HCT116 (cell line): ENCODE measurements around the gene MCF2L2. TPM values are rescaled to one million over a fixed set of nuclear protein-coding genes. Genes with fewer than 3 reads are reported as not detected.

Source experiments
- ATAC-seq: fragments of 200-7000 bp; cut with Tn5 transposase; 2 replicates; pipeline ENCODE4 v1.9.1; 2020; ENCODE audit warnings: mild to moderate bottlenecking, moderate library complexity
- BruUV-seq: library from RNA; stranded (reverse); fragments of 400-500 nt; replicated peaks from 2 replicates; lab custom pipeline; 2021; lab: Mats Ljungman, UMichigan
- CTCF ChIA-PET: fragments of 300-600 bp; sonication (Branson Sonifier 250); formaldehyde crosslinking; loops from one replicate; lab custom pipeline; 2021; ENCODE audit warnings: antibody characterized with exemption; lab: Charles Lee
- POLR2A ChIA-PET: fragments of 300-600, 350-600 bp; sonication (Branson Sonifier 250); formaldehyde crosslinking; loops from one replicate; lab custom pipeline; 2021; ENCODE audit warnings: antibody characterized with exemption; lab: Charles Lee
- RAD21 ChIA-PET, 2 experiments: fragments of 300-600 bp; sonication (Branson Sonifier 250); formaldehyde crosslinking; loops; one replicate each; lab custom pipeline; 2023; ENCODE audit warnings: low total read pairs in 2 of 2; ENCODE audit not compliant: uncharacterized antibody in 2 of 2, unreplicated experiment in 2 of 2, low non-redundant PET in 1 of 2; lab: Charles Lee
- DNase-seq: peaks from one replicate; pipeline ENCODE4 v3.0.0-alpha.2; 2010; ENCODE audit warnings: low read depth, low spot score
- H2AFZ ChIP-seq: fragments of 200-600 bp; shearing (Covaris generic), sonication (generic); 2 replicates; pipeline ENCODE4 v1.6.1; 2017; ENCODE audit warnings: low read depth, mixed run types, mixed read lengths, antibody characterized with exemption, low read length; ENCODE audit not compliant: poor library complexity, severe bottlenecking
- H3K27ac ChIP-seq: 2 replicates; pipeline ENCODE4 v1.5.1; 2012; ENCODE audit warnings: low read depth, low read length
- H3K27me3 ChIP-seq: fragments of 200-600 bp; sonication (generic); 2 replicates; pipeline ENCODE4 v1.6.1; 2016; ENCODE audit warnings: mixed run types, low read length, mixed read lengths; ENCODE audit not compliant: insufficient read depth
- H3K36me3 ChIP-seq, 2 experiments: fragments of 200-500 bp in 1 of 2; fragments of 200-600 bp in 1 of 2; sonication (Bioruptor generic) in 1 of 2; sonication (generic) in 1 of 2; 2 replicates each; pipeline versions ENCODE4 v1.5.1 to v1.6.1; 2014 to 2016; ENCODE audit warnings: low read length in 2 of 2, inconsistent platforms in 1 of 2, mixed read lengths in 1 of 2, mixed run types in 1 of 2; ENCODE audit not compliant: insufficient read depth in 2 of 2, control insufficient read depth in 1 of 2
- H3K4me1 ChIP-seq, 2 experiments: fragments of 200-600 bp in 1 of 2; sonication (generic) in 1 of 2; 2 replicates each; pipeline versions ENCODE4 v1.5.1 to v1.6.1; 2012 to 2017; ENCODE audit warnings: low read length in 2 of 2, inconsistent platforms in 1 of 2, mild to moderate bottlenecking in 1 of 2, mixed read lengths in 1 of 2, mixed run types in 1 of 2, moderate library complexity in 1 of 2; ENCODE audit not compliant: insufficient read depth in 2 of 2, control insufficient read depth in 1 of 2
- H3K4me2 ChIP-seq: fragments of 200-600 bp; sonication (generic); 2 replicates; pipeline ENCODE4 v1.6.1; 2017; ENCODE audit warnings: mixed run types, low read length, mixed read lengths
- H3K4me3 ChIP-seq, 2 experiments: fragments of 200-600 bp in 1 of 2; sonication (generic) in 1 of 2; replicated peaks in 1 of 2; 2 replicates each; pipeline ENCODE4 v1.5.1; 2011 to 2016; ENCODE audit warnings: low read length in 2 of 2, control low read depth in 1 of 2, low read depth in 1 of 2, mild to moderate bottlenecking in 1 of 2, mixed read lengths in 1 of 2, mixed run types in 1 of 2
- H3K79me2 ChIP-seq: fragments of 200-600 bp; sonication (generic); 2 replicates; pipeline ENCODE4 v1.6.1; 2017; ENCODE audit warnings: mild to moderate bottlenecking, mixed run types, low read length, moderate library complexity, mixed read lengths; ENCODE audit not compliant: insufficient read depth
- H3K9ac ChIP-seq: fragments of 200-600 bp; sonication (generic); 2 replicates; pipeline ENCODE4 v1.6.1; 2016; ENCODE audit warnings: low read length, mixed read lengths
- H3K9me2 ChIP-seq: fragments of 200-600 bp; sonication (generic), shearing (Covaris generic); 2 replicates; pipeline ENCODE4 v1.6.1; 2017; ENCODE audit warnings: mixed run types, mild to moderate bottlenecking, moderate library complexity; ENCODE audit not compliant: insufficient read depth
- H3K9me3 ChIP-seq, 2 experiments: fragments of 200-500 bp in 1 of 2; fragments of 200-600 bp in 1 of 2; sonication (Bioruptor generic) in 1 of 2; sonication (generic) in 1 of 2; 2 replicates each; pipeline ENCODE4 v1.6.1; 2014 to 2017; ENCODE audit warnings: low read length in 2 of 2, mixed read lengths in 2 of 2, inconsistent platforms in 1 of 2, low read depth in 1 of 2, mild to moderate bottlenecking in 1 of 2, mixed run types in 1 of 2, moderate library complexity in 1 of 2; ENCODE audit not compliant: control insufficient read depth in 1 of 2, insufficient read depth in 1 of 2
- H4K20me1 ChIP-seq: fragments of 200-600 bp; sonication (generic), shearing (Covaris generic); 2 replicates; pipeline ENCODE4 v1.6.1; 2017; ENCODE audit warnings: mixed run types, mild to moderate bottlenecking, moderate library complexity; ENCODE audit not compliant: insufficient read depth
- CBX3 ChIP-seq: IDR thresholded peaks from 2 replicates; pipeline ENCODE4 v1.6.1; 2012; ENCODE audit warnings: low read depth
- CEBPB ChIP-seq: IDR thresholded peaks from 2 replicates; pipeline ENCODE4 v1.6.1; 2012; ENCODE audit warnings: low read depth
- ELF1 ChIP-seq: IDR thresholded peaks from 2 replicates; pipeline ENCODE4 v1.6.1; 2012; ENCODE audit warnings: low read depth, borderline replicate concordance
- EZH2 ChIP-seq: fragments of 200-600 bp; sonication (generic); IDR thresholded peaks from 2 replicates; pipeline ENCODE4 v1.6.1; 2017; ENCODE audit warnings: antibody characterized with exemption, mixed run types
- EZH2phosphoT487 ChIP-seq: fragments of 200-600 bp; IDR thresholded peaks from 2 replicates; pipeline ENCODE4 v1.6.1; 2018; ENCODE audit warnings: antibody characterized with exemption, borderline replicate concordance
- FOSL1 ChIP-seq: IDR thresholded peaks from 2 replicates; pipeline ENCODE4 v1.6.1; 2012; ENCODE audit warnings: low read depth
- JUND ChIP-seq: IDR thresholded peaks from 2 replicates; pipeline ENCODE4 v1.6.1; 2012
- POLR2A ChIP-seq: IDR thresholded peaks from 2 replicates; pipeline ENCODE4 v1.7.0; 2011; ENCODE audit warnings: borderline replicate concordance; ENCODE audit not compliant: insufficient read depth, insufficient read length; ENCODE audit errors: extremely low read depth
- POLR2AphosphoS5 ChIP-seq: IDR thresholded peaks from 2 replicates; pipeline ENCODE4 v1.6.1; 2011; ENCODE audit warnings: mild to moderate bottlenecking, low read depth, low read length, moderate library complexity
- RAD21 ChIP-seq: IDR thresholded peaks from 2 replicates; pipeline ENCODE4 v1.6.1; 2012; ENCODE audit warnings: low read depth, mild to moderate bottlenecking
- SIN3A ChIP-seq: IDR thresholded peaks from 2 replicates; pipeline ENCODE4 v1.6.1; 2012; ENCODE audit warnings: low read depth
- SP1 ChIP-seq: IDR thresholded peaks from 2 replicates; pipeline ENCODE4 v1.6.1; 2012; ENCODE audit warnings: low read depth
- SRF ChIP-seq: IDR thresholded peaks from 2 replicates; pipeline ENCODE4 v1.6.1; 2012; ENCODE audit warnings: low read depth
- YY1 ChIP-seq: IDR thresholded peaks from 2 replicates; pipeline ENCODE4 v1.6.1; 2011; ENCODE audit warnings: low read length, low read depth, moderate library complexity, mild to moderate bottlenecking; ENCODE audit not compliant: insufficient replicate concordance; ENCODE audit errors: extremely low read depth
- ZFX ChIP-seq: fragments of 450-650 bp; IDR thresholded peaks from 2 replicates; pipeline ENCODE4 v1.6.1; 2017
- ZNF274 ChIP-seq: fragments of 200-500 bp; sonication (Bioruptor generic); IDR thresholded peaks from 2 replicates; pipeline ENCODE4 v1.6.1; 2014; ENCODE audit warnings: mild to moderate bottlenecking, low read depth, low read length, inconsistent platforms
- intact Hi-C: fragments of 100-400 bp; cut with micrococcal nuclease; formaldehyde crosslinking; loops from 2 replicates; pipeline ENCODE4 v1.10.0; 2022
- total RNA-seq: library from RNA; stranded (reverse); gene quantifications from one replicate; pipeline ENCODE4 v1.2.1, GENCODE V29; 2021; ENCODE audit not compliant: unreplicated experiment
- TF ChIP-seq, protein P1 (sequence below): IDR thresholded peaks from 2 replicates; pipeline ENCODE4 v1.6.1; 2011; ENCODE audit warnings: mild to moderate bottlenecking, low read length, moderate library complexity; ENCODE audit not compliant: insufficient replicate concordance; ENCODE audit errors: extremely low read depth
- TF ChIP-seq, protein P2 (sequence below), 3 experiments: fragments of 200-600 bp in 1 of 3; sonication (generic) in 1 of 3; IDR thresholded peaks in 2 of 3; conservative IDR thresholded peaks in 1 of 3; 2 replicates each; pipeline ENCODE4 v1.5.1; 2012 to 2017; ENCODE audit warnings: low read depth in 2 of 3, low read length in 2 of 3, antibody characterized with exemption in 1 of 3, borderline replicate concordance in 1 of 3, control low read depth in 1 of 3, mild to moderate bottlenecking in 1 of 3, mixed read lengths in 1 of 3, mixed run types in 1 of 3, moderate library complexity in 1 of 3; ENCODE audit not compliant: insufficient read depth in 1 of 3
- TF ChIP-seq, protein P3 (sequence below): IDR thresholded peaks from 2 replicates; pipeline ENCODE4 v1.6.1; 2012
- TF ChIP-seq, protein P4 (sequence below): IDR thresholded peaks from 2 replicates; pipeline ENCODE4 v1.6.1; 2012; ENCODE audit warnings: low read depth

Gene MCF2L2
- total RNA-seq, 1 experiment from 2014 or later = 1.5 TPM

DNA sequence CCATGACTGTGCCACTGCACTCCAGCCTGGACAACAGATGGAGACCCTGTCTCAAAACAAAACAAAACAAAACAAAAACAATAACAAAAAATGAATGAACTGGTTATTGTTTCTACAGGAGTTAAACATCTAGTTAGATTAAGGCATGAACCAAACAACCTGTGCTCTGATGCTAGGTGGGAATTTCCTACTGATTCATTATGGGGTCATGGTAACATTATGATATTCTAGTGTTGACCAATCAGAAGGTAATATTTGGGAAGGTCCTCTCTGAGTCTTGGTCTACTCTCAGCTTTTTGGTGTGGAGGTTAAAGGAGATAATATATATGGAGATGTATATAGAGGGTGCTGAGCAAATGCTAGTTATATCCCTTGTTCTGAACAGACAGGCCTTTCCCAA, 37.6 kb downstream of the MCF2L2 start:
- H3K9me3 ChIP-seq = no peaks in the 10 kb centered on the region
- H3K4me3 ChIP-seq = no peak overlapping the region
- no peak for TF ChIP-seq ELF1
- TF ChIP-seq CBX3 = no peak
- no peak for TF ChIP-seq CEBPB
- TF ChIP-seq, protein P1, sequence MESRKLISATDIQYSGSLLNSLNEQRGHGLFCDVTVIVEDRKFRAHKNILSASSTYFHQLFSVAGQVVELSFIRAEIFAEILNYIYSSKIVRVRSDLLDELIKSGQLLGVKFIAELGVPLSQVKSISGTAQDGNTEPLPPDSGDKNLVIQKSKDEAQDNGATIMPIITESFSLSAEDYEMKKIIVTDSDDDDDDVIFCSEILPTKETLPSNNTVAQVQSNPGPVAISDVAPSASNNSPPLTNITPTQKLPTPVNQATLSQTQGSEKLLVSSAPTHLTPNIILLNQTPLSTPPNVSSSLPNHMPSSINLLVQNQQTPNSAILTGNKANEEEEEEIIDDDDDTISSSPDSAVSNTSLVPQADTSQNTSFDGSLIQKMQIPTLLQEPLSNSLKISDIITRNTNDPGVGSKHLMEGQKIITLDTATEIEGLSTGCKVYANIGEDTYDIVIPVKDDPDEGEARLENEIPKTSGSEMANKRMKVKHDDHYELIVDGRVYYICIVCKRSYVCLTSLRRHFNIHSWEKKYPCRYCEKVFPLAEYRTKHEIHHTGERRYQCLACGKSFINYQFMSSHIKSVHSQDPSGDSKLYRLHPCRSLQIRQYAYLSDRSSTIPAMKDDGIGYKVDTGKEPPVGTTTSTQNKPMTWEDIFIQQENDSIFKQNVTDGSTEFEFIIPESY = no peak
- TF ChIP-seq SRF = no peak
- no peak for TF ChIP-seq RAD21
- no peak for TF ChIP-seq JUND
- no peak for TF ChIP-seq SP1
- TF ChIP-seq ZNF274 = no peak
- no peak for TF ChIP-seq EZH2
- TF ChIP-seq, protein P2, sequence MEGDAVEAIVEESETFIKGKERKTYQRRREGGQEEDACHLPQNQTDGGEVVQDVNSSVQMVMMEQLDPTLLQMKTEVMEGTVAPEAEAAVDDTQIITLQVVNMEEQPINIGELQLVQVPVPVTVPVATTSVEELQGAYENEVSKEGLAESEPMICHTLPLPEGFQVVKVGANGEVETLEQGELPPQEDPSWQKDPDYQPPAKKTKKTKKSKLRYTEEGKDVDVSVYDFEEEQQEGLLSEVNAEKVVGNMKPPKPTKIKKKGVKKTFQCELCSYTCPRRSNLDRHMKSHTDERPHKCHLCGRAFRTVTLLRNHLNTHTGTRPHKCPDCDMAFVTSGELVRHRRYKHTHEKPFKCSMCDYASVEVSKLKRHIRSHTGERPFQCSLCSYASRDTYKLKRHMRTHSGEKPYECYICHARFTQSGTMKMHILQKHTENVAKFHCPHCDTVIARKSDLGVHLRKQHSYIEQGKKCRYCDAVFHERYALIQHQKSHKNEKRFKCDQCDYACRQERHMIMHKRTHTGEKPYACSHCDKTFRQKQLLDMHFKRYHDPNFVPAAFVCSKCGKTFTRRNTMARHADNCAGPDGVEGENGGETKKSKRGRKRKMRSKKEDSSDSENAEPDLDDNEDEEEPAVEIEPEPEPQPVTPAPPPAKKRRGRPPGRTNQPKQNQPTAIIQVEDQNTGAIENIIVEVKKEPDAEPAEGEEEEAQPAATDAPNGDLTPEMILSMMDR (IDR thresholded peaks at IDR 0.05 in 2 of 3, conservative IDR thresholded peaks at IDR 0.05 in 1 of 3; ENCODE audit: borderline replicate concordance in 1 of 3, insufficient read depth in 1 of 3, low read depth in 2 of 3, low read length in 2 of 3) = no peak
- TF ChIP-seq, protein P3, sequence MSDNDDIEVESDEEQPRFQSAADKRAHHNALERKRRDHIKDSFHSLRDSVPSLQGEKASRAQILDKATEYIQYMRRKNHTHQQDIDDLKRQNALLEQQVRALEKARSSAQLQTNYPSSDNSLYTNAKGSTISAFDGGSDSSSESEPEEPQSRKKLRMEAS = no peak
- no peak for TF ChIP-seq YY1
- TF ChIP-seq FOSL1 = no peak
- no peak for TF ChIP-seq ZFX
- no peak for TF ChIP-seq POLR2AphosphoS5
- TF ChIP-seq, protein P4, sequence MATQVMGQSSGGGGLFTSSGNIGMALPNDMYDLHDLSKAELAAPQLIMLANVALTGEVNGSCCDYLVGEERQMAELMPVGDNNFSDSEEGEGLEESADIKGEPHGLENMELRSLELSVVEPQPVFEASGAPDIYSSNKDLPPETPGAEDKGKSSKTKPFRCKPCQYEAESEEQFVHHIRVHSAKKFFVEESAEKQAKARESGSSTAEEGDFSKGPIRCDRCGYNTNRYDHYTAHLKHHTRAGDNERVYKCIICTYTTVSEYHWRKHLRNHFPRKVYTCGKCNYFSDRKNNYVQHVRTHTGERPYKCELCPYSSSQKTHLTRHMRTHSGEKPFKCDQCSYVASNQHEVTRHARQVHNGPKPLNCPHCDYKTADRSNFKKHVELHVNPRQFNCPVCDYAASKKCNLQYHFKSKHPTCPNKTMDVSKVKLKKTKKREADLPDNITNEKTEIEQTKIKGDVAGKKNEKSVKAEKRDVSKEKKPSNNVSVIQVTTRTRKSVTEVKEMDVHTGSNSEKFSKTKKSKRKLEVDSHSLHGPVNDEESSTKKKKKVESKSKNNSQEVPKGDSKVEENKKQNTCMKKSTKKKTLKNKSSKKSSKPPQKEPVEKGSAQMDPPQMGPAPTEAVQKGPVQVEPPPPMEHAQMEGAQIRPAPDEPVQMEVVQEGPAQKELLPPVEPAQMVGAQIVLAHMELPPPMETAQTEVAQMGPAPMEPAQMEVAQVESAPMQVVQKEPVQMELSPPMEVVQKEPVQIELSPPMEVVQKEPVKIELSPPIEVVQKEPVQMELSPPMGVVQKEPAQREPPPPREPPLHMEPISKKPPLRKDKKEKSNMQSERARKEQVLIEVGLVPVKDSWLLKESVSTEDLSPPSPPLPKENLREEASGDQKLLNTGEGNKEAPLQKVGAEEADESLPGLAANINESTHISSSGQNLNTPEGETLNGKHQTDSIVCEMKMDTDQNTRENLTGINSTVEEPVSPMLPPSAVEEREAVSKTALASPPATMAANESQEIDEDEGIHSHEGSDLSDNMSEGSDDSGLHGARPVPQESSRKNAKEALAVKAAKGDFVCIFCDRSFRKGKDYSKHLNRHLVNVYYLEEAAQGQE = no peak
- TF ChIP-seq SIN3A = no peak
- TF ChIP-seq EZH2phosphoT487 = no peak
- TF ChIP-seq POLR2A = no peak
- H2AFZ ChIP-seq = no peak overlapping the region
- ATAC-seq = no peak
- intact Hi-C loops = no loop called here
- H4K20me1 ChIP-seq = no peaks in the 10 kb centered on the region
- ChIA-PET RAD21 (no interaction called here), POLR2A (no interaction called here), CTCF (interaction anchor here (1.2 kb wide), 1 partner anchor 376 kb away, joined by 3 read pairs; no protein-coding TSS in a partner anchor)
- DNase-seq = no peak
- no peak overlapping the region for H3K27ac ChIP-seq
- H3K27me3 ChIP-seq = peaks cover 4% of the 10 kb centered on the region; the same call in 1 of the 2 replicates
- no peaks in the 10 kb centered on the region for H3K9me2 ChIP-seq
- H3K4me2 ChIP-seq = no peak overlapping the region
- no peak overlapping the region for H3K9ac ChIP-seq
- BruUV-seq = no TSS peak
- H3K4me1 ChIP-seq = no peaks in the 10 kb centered on the region
- no peaks in the 10 kb centered on the region for H3K79me2 ChIP-seq
- no peaks in the 10 kb centered on the region for H3K36me3 ChIP-seq
